ENCODE results near the gene CBX4.
"Not testable (repeated sequence)": the region's sequence is repeated elsewhere in the genome, so short reads cannot be mapped to it uniquely, and the experiment has no call there.

The CBX4 gene

GRCh38 chr17:79859676-79860615 is 20.7 kb upstream of the CBX4 start:
- DNase-seq (ENCODE audit: low spot score) = no peak

- DNase-seq (ENCODE audit: low spot score) = no peak
These were observed 17.9 kb upstream of the CBX4 start for GRCh38 chr17:79857095-79857494.

DNA sequence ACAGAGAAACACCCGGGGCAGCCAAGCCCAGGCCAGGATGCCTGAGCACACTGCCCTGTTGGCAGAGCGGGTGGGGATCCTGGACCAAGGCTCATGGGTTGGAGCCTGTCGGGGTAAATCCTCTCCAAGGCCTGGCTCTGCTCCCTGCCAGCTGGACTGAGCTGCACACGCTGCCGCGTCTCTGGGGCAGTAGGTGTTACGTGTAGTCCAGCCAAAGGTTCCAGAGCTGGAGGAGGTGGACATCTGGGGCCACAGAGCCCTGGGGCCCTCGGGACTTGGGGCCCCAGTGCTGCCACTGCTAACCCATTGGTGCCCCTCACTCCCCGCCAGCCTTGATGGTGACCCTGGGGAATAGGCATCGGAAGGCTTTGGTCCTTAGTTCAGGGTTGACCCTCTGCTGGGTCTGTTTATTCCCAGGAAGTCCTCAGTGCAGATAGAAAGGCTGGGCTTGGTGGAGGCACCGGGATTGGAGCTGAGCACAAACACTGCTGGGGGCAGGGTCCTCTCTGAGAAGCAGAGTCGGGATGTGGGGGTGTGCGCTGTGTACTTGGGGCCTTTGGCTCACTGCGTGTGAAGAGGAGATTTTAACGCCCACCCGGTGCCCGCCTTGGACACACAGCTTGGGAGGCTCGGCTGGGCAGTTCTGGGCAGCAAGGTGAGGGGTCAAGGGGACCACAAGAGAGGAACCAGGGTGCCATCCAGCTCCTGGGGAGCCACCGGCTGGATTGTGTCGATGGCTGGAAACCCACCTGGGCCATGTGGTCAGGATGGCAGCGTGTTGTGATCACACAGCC is 16.3 kb upstream of the CBX4 start:
- DNase-seq (ENCODE audit: low spot score) = no peak

GRCh38 chr17:79854080-79855060 is 15.1 kb upstream of the CBX4 start:
- DNase-seq (ENCODE audit: low spot score) = no peak

GRCh38 chr17:79853168-79853567 is 13.9 kb upstream of the CBX4 start:
- not testable (repeated sequence) for DNase-seq (ENCODE audit: low spot score)

GRCh38 chr17:79852748-79853147 is 13.5 kb upstream of the CBX4 start:
- DNase-seq (ENCODE audit: low spot score) = no peak

DNA sequence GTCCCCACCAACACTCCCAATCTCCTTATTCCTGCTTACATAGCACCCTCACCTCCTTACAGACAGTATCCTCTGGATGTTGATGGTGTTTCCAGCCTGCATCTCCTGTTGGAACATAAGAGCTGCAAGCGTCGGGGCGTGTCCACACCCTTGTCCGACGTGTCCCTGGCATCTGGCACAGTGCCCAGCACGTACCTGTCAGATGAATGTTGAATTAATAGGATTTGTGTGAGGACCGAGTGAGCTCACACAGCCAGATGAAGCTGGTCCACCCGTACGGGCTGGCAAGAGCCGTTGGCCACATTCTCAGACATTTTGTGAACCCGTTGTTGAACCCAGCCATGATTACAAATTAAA is 12.2 kb upstream of the CBX4 start:
- DNase-seq (ENCODE audit: low spot score) = no peak

GRCh38 chr17:79850571-79851460 is 11.6 kb upstream of the CBX4 start:
- DNase-seq (ENCODE audit: low spot score) = no peak

- no peak for DNase-seq (ENCODE audit: low spot score)
These were observed 10.7 kb upstream of the CBX4 start for GRCh38 chr17:79849953-79850352.

GRCh38 chr17:79848370-79848766 is 9.1 kb upstream of the CBX4 start:
- DNase-seq (ENCODE audit: low spot score) = no peak

GRCh38 chr17:79847698-79848369 is 8.6 kb upstream of the CBX4 start:
- no peak for DNase-seq (ENCODE audit: low spot score)

GRCh38 chr17:79845601-79845949 is 6.3 kb upstream of the CBX4 start:
- DNase-seq (ENCODE audit: low spot score) = no peak

- peak; percentile 42 for DNase-seq (ENCODE audit: low spot score)
These were observed 5.8 kb upstream of the CBX4 start for GRCh38 chr17:79844869-79845600.

DNA sequence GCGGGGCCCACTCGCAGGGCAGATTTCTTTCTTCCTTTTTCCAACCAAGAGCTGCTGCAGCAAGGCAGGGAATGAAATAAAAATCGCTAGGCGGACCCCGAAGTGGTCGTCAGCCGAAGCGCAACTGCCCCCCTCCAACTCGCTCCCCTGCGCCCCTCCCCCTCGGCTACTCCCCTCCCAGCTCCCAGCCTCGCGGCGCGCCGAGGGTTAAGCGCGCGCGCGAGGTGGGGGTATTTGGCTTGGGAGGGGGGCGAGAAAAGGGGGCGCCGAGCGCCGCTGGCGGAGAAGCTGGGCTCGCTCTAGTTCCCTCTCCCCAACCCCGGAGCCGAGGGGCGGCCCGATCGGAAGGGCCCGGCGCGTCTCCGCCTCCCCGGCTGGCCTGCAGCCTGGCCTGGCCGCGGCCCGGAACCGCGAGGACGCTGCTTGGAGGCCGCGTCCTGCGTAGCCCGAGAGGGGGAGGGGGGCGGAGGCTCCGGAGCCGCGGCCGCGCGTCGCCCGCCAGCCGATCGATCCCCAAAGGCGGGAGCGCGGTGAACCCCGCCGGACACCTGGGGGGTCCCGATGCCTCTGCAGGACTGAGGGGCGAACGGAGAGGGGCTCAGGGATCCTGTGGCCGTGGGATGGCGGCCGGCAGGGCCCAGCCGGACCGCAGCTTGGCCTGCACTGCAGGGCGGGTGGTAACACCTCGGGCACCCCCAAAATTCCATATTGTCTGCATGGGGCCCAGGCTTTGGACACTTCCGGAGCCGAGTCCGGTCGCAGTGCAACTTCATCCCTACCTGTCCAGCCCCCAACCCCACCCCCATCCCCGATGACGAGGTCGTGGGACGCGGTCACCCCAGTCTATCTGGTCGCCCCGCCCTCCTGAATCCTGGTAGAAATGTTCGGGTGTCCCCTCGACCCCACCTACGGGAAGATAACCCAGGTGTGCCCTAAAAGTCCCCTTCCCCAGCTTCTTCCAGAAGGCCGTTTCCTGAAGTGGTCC is 4.9 kb upstream of the CBX4 start:
- DNase-seq (ENCODE audit: low spot score) = no peak

DNA sequence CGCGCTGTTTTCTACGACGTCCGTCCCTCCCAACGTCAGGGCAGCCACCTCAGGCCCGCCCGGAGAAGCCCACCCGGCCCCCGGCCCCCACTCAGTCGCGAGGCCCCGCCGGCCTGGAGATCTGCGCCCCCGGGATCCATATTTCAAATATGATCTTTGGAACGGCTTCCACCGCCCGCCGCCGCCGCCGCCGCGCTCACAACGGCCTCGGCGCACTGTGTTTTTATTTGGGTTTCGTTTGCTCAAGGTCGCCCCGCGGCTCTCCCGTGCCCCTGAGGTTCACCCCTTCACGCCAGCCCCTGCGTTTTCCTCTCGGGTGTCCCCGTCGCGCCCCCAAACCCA is 4.2 kb upstream of the CBX4 start:
- DNase-seq (ENCODE audit: low spot score) = no peak

GRCh38 chr17:79842656-79843473 is 3.6 kb upstream of the CBX4 start:
- DNase-seq (ENCODE audit: low spot score) = no peak

GRCh38 chr17:79842136-79842655 is 3.0 kb upstream of the CBX4 start:
- DNase-seq (ENCODE audit: low spot score) = no peak

All from CD4-positive, alpha-beta T cell treated with Interleukin-2 at 100 ng/mL for 4 hours (primary cell).